Fibroblast of pulmonary artery (primary cell): ENCODE measurements around the gene MPV17.

Source experiments
- DNase-seq: peaks from one replicate; pipeline ENCODE4 v3.0.0-alpha.2; 2010; ENCODE audit warnings: low read depth
- H3K4me3 ChIP-seq: replicated peaks from 2 replicates; pipeline ENCODE4 v1.5.1; 2011; ENCODE audit warnings: low read depth, mild to moderate bottlenecking, control low read depth, low read length, moderate library complexity
- CTCF ChIP-seq: IDR thresholded peaks from 2 replicates; pipeline ENCODE4 v1.5.1; 2011; ENCODE audit warnings: mild to moderate bottlenecking, control low read depth, low read length, inconsistent platforms; ENCODE audit errors: missing control alignments

The MPV17 gene

GRCh38 chr2:27350106-27350693 lies 27.3 kb upstream of the MPV17 start:
- no peak overlapping the region for H3K4me3 ChIP-seq
- TF ChIP-seq CTCF, result no peak
- DNase-seq, result no peak

DNA sequence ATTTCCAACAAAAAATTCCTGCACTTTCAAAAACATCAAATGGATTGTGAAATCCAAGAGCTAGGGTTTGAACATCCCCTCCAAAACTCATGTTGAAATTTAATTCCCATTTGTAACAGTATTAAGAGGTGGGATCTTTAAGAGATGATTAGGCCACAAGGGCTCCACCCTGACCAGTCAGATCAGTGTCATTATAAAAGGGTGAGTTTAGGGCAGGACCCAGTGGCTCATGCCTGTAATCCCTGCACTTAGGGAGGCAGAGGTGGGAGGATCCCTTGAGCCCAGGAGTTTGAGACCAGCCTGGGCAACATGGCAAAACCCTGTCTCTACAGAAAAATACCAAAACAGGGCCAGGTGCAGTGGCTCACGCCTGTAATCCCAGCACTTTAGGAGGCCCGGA lies 24.7 kb upstream of the MPV17 start:
- no peak overlapping the region for H3K4me3 ChIP-seq
- TF ChIP-seq CTCF, result no peak
- DNase-seq, result no peak

DNA sequence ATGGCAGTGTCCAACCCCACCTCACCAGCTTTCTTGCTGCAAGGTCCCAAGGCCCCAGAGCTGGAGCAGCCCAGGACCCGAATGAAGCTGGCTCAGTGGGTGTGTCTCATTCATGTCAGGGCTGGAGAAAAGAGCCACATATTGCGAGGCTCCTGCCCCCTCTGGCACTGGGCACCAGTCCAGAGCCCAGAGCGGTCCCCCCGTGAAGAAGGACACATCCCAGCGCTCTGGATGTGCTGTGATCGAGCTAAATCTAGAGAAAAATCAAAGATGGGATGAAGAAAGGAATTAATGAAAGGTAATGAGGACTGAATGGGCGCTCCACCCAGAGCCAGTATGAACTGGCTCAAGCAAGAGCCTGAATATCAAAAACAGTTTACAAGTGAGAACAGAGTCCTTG lies 13.3 kb upstream of the MPV17 start:
- no peak for TF ChIP-seq CTCF
- no peak overlapping the region for H3K4me3 ChIP-seq
- no peak for DNase-seq

GRCh38 chr2:27335311-27335710 lies 12.4 kb upstream of the MPV17 start:
- no peak overlapping the region for H3K4me3 ChIP-seq
- no peak for TF ChIP-seq CTCF
- no peak for DNase-seq

DNA sequence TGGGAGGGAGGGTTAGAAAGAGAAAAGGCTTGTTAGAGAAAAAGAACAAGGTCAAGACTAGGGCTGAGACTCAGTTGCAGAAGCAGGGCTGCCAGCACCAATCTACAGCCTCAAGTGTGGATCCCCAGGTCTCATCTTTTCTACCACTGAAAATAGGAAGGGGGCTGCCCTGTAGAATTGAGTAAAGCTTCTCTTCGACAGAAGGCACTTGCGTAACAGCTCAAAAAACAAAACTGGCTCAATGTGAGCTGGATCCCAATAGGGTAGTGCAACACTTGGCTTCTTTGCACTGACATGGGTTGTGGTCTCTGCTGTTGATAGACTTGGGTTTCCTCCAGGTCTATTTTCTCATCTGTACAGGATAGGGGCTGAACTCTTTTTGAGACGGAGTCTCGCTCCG lies 1.8 kb upstream of the MPV17 start:
- H3K4me3 ChIP-seq, result no peak overlapping the region
- no peak for DNase-seq
- TF ChIP-seq CTCF, result no peak

DNA sequence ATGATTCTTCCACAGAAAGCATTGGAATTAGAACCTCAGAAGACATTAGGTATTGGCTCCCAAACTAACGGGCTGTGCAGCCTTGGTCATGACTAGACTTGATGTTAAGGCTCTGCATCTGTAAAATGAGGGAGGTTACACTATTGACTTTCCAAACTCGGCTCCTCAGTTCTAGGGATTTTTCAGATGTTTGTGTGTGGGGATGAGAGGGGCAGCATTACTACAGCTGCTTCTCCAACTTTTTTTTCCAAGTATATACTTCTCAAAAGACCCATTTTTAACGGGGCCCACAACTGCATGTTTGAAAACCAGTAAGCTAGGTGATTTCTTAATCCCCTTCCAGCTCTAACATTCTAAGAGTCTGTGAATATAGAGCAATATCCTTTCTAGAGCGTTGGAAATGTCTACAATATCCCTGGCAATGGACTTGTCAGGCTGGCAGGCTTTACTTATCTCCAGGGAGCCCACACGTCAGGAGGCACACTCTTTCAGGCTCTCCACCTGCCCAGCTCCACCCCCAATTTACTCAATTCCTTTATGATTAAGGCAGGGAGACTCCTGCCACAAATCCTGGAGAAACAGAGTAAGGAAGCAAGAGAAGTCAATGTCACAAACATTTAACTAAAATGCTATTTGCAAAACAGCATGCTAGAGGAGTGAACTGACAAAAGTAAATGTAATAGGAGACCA lies 844 bp upstream of the MPV17 start:
- TF ChIP-seq CTCF, result no peak
- DNase-seq, result no peak
- peak overlapping the region; percentile 92 for H3K4me3 ChIP-seq

- H3K4me3 ChIP-seq, result peak overlapping the region; percentile 92
- DNase-seq, result no peak
- TF ChIP-seq CTCF, result no peak
Observed at GRCh38 chr2:27322301-27322765, 564 bp downstream of the MPV17 start.
